NCI-H187 (cell line): ENCODE results near the gene AOC3.
"Not testable (repeated sequence)": the region's sequence is repeated elsewhere in the genome, so short reads cannot be mapped to it uniquely, and the experiment has no call there.

Experiments
- DNase-seq, 2 experiments: peaks; one replicate each; lab custom pipeline; 2025; lab: John Stamatoyannopoulos, UW

The AOC3 gene

DNA sequence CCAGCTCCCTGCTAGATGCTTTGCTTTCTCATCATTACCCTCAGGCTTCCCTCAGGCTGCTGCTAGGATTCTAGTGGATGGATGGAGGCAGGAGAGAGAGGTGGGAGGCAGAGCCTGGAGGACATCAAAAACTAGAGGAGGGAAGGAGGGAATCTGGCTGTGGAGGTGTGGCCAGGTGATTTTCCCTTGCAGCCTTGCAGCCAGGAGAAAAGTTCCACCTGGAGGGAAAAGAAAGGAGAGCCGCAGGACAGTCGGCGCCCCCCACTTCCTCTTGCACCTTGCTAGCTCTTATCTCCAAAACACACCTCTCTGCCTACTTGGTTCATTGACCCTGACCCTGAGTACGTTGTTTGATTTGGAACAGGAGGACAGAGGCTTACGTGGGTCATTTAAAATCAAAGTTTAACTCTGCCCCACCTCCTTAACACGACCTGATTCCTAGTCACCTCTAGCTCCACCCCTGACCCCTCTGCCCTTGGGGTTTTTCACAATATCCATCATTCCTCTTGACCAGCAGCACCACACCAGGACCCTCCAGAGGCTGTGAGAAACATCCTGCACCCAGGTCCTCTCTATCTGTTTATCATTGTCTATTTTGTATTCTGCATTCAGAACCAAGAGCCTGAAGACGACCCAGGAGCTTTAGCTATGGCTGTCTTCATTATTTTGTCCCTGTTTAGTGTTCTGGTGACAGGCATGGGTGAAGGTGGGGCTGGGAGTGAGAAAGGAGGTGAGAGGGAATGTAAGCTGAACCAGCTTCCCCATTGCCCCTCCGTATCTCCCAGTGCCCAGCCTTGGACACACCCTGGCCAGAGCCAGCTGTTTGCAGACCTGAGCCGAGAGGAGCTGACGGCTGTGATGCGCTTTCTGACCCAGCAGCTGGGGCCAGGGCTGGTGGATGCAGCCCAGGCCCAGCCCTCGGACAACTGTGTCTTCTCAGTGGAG lies 15.9 kb downstream of the AOC3 start:
- DNase-seq, result no peak

DNA sequence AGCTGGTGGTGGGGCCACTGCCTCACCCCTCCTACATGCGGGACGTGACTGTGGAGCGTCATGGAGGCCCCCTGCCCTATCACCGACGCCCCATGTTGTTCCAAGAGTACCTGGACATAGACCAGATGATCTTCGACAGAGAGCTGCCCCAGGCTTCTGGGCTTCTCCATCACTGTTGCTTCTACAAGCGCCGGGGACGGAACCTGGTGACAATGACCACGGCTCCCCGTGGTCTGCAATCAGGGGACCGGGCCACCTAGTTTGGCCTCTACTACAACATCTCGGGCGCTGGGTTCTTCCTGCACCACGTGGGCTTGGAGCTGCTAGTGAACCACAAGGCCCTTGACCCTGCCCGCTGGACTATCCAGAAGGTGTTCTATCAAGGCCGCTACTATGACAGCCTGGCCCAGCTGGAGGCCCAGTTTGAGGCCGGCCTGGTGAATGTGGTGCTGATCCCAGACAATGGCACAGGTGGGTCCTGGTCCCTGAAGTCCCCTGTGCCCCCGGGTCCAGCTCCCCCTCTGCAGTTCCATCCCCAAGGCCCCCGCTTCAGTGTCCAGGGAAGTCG lies 16.8 kb downstream of the AOC3 start:
- not testable (repeated sequence) for DNase-seq

DNA sequence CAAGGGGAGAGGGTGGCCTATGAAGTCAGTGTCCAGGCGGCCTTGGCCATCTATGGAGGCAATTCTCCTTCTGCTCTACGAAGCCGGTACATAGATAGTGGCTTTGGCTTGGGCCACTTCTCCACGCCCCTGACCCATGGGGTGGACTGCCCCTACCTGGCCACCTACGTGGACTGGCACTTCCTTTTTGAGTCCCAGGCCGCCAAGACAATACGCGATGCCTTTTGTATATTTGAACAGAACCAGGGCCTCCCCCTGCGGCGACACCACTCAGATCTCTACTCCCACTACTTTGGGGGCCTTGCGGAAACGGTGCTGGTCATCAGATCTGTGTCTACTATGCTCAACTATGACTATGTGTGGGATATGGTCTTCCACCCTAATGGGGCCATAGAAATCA lies 17.3 kb downstream of the AOC3 start:
- no peak for DNase-seq

DNA sequence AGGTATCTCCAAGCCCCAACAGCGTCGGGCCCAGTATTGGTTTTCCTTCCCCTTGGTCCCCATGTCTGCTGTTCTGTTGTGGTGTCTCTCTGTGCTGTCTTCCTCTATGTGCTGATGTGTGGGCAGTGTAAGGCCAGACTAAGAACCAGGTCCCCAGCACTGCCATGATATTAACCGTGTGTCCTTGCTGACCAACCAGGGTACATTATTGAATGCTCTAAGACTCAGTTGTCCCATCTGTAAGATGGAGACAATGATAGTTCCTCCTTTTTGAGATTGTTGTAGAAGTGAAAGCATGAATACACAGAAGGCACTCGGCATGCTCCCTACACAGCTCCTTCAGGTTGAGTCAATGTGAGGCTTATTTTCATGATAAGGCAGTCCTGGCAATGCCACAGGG lies 20.6 kb downstream of the AOC3 start:
- DNase-seq, result no peak

DNA sequence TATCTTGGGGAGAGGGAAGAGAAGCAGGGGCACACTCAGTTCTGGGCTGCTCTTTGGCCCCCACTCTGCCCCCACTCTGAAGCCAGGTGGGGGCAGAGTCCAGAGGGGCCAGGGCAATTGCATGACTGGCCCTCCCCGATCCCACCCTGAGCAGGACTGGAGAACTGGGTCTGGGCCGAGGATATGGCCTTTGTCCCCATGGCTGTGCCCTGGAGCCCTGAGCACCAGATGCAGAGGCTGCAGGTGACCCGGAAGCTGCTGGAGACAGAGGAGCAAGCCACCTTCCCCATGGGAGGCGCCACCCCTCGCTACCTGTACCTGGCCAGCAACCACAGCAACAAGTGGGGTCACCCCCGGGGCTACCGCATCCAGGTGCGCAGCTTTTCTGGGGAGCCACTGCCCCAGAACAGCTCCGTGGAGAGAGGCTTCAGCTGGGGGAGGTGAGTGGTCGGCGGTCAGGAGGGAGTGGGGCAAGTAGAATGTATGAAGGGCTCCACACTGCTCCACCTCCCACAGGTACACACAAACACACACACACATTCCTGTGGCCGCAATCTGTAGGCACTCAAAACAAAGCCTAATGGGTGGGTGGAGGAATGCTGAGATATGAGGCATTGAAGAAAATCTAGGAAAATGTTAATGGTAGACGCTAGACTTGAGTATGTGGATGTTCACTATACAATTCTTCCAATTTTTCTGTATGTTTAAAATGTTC lies 21.4 kb downstream of the AOC3 start:
- DNase-seq, result no peak

DNA sequence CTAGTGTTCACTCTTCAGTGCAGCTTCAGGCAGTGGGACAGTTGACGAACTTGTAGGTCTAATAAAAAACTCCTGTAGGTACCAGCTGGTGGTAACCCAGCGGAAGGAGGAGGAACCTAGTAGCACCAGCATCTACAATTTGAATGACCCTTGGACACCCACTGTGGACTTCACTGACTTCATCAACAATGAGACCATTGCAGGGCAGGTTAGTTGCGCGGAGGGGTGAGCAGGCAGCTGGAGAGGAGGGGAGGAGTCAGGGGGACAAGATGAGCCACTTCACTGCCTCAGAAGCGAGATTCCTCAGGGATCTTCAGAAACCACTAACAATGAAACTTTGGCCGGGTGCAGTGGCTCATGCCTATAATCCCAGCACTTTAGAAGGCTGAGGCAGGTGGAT lies 22.3 kb downstream of the AOC3 start:
- no peak for DNase-seq

DNA sequence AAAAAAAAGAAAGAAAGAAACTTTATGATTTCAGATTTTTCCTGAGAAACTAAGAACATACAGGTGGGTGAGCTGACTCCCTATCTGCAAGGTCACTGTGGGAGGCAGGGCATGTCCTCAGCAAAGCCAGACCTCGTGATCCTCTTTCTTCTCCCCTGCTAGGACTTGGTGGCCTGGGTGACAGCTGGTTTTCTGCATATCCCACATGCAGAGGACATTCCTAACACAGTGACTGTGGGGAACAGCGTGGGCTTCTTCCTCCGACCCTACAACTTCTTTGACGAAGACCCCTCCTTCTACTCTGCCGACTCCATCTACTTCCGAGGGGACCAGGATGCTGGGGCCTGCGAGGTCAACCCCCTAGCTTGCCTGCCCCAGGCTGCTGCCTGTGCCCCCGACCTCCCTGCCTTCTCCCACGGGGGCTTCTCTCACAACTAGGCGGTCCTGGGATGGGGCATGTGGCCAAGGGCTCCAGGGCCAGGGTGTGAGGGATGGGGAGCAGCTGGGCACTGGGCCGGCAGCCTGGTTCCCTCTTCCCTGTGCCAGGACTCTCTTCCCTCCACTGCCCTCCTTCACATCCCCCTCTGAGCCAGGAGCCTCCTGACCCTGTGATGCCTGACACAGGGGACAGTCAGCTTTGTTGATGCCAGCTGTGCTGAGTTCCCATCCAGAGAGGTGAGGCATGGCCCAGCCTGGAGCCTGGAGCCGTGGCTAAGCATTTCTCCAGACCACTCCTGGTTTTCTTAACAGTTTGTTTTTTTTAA lies 23.1 kb downstream of the AOC3 start:
- not testable (repeated sequence) for DNase-seq

DNA sequence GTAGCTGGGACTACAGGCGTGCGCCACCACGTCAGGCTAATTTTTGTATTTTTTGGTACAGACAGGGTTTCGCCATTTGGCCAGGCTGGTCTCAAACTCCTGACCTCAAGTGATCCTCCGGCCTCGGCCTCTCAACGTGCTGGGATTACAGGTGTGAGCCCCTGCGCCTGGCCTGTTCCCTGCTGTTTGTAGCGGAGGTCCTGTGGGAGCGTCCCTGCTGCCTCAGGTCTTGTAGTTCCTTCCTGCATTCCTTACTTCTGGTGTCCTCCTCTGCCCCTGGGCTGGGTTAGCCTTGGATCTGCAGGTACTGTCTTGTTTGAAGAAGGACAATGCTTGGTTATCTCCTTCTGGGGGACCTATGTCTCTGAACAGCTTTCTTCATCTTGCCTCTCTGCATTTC lies 26.0 kb downstream of the AOC3 start:
- no peak for DNase-seq

DNA sequence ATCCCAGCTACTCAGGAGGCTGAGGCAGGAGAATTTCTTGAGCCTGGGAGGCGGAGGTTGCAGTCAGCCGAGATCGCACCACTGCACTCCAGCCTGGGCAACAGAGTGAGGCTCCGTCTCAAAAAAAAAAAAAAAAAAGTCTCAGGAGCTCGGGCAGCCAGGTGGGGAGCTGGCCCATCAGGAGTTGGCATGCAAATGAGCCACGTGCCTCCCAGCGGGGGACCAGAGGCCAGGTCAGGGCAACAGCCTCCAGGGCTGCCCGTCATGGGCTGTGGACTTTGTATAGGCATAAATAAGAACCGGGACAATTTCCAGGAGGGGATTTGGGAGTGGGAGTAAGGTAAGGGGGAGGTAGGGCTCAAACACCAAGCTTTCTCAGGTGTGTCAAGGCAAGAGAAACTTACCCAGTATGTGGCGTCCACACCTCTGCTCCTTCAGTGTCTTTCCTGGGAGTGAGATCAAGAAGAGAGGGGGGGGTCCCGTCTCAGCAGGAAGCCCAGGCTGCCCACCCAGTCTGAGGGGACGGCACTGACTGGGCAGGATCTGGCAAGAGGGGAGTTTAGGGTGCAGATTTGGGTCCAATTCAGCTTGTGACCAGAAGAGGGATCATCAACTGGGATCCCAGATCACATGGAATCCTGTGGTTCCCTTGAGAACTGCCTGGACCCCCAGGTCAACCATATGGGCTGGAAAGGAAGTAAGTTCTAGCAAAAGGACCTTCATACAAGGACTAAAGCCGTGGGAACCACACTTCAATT lies 27.3 kb downstream of the AOC3 start:
- no peak for DNase-seq

DNA sequence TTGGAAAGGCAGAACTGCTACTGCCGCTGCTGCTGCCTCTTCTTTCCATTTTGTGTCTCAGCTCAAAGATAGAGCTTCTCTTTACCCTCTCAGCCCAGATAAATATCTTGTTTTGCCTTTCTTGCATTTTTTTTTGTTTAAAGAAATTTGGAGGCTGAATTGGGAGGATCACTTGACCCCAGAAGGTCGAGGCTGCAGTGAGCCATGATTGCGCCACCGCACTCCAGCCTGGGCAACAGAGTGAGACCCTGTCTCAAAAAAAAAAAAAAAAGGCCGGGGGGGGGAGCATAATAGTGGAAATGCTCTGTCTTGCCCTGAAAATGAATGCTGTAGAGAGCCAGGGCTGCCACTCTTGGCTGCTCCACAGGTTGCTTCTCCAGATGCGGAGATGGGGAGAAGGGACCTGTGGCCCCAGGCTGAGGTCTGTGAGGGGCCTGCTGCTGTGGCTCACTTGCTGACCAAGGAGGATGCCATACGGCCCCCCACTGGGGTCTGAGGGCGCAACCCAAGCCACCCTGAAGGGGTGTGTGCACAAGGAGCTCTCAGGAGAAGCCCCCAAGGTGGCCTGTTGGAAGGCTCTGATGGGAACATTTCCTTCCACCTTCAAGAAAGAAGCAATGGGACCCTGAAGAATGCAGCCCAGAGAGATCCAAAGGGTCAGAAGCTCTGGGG lies 28.1 kb downstream of the AOC3 start:
- DNase-seq, result no peak

DNA sequence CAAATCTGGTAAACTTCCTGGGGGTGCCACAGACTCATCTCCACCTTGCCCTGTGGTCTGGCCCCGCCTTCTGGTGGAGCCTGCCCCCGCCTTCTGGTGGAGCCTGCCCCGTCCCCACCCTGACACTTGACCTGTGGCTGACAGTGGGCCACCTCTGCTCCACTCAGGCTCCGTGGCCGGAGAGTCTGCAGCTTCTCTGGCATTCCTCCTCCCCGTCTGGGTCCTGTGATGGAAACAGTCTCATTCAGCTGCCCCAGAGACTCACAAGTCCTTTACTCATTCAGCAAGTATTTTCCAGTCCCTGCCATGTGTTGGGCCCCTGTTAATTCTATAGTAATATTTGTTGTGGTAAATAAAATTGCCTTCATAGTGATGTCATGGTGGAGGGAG lies 28.6 kb downstream of the AOC3 start:
- DNase-seq, result no peak

DNA sequence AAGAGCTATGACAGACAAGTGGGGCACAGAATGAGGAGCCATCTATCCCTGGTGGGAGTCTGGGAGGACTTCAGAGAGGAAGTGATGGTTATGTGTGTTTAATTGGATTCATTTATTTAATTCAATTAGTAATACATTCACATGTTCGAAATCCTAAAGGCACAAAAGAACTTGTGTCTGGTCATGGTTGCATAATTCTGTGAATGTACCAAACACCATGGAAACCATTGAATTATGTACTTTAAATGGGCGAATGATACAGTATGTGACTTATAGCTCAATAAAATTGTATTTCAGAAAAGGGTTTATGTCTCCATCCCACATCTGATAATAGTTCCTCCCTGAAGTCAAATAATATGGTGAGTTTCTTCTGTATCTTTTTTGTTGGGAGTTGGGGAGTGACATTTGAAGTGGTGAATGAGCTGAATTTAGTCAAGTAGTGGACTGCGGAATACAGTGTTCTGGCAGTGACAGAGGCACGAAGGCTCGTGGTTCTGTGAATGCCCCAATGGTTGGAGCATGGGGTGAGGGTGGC lies 29.8 kb downstream of the AOC3 start:
- DNase-seq, result no peak

DNA sequence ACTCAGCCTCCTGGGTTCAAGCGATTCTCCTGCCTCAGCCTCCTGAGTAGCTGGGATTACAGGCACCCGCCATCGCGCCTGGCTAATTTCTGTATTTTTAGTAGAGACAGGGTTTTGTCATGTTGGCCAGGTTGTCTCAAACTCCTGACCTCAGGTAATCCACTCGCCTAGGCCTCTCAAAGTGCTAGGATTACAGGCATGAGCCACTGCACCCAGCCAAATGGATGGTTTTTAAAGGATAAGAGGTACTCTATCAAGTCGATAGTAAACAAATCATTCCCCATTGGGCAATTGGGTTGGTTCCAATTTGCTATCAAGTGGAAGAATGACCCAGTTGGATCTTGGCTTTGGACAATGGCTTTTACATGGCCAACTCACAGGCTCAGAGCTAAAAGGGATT lies 30.7 kb downstream of the AOC3 start:
- DNase-seq, result not testable (repeated sequence)

DNA sequence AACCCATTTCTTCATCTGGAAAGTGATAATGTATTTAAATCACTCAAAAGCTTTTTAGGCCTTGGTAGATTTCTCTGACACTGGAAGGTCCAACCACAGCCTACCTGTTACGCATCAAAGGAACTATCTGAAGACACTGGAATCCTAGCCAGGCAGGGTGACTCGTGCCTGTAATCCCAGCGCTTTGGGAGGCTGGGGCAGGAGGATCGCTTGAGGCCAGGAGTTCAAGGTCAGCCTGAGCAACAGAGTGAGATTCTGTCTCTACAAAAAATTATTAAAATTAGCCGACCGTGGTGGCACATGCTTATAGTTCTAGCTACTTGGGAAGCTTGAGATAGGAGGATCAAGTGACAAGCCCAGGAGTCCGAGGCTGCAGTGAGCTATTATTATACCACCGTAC lies 31.2 kb downstream of the AOC3 start:
- DNase-seq, result no peak

DNA sequence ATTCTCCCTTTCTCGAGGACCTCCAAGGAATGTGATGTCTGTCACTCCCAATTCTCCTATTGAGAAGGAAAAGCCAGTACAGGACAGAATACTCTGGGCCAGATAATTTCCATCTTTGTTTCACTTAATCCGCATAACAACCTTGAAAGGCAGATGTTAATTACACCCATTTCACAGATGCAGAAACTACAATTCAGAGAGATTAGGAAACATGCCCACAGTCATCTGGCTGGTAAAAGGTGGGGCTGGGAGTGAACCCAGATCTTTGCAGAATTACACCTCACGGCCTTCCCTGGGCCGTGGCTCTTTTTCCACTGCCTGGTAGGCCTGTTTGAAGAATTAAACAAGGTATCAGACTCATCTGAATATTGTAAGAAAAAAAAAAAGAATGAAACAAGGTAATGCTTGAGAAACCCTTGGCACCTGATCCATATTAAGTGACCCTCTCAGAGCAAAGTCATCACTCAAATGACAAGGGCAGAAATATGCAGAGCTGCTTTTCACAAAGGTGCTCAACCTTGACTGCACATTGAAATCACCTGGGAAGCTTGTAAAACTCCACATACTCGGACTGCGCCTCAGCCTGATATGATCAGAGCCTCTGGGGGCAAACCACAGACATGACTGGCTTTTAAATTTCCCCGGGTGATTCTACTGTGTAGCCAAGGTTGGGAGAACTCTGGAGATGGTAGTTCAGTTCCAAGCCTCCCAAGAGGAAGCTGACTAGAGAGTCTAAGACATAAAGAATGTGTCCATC lies 33.0 kb downstream of the AOC3 start:
- no peak for DNase-seq

DNA sequence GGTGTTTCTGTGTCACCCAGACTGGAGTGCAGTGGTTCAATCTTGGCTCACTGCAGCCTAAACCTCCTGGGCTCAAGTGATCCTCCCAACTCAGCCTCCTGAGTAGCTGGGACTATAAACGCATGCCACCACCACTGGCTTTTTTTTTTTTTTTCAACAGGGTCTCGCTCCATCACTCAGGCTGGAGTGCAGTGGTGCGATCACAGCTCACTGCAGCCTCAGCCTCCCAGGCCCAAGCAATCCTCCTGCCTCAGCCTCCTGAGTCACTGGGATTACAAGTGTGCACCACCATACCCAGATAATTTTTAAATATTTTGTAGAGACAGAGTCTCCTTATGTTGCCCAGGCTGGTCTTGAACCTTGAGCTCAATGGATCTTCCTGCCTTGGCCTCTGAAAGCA lies 34.8 kb downstream of the AOC3 start:
- DNase-seq, result not testable (repeated sequence)

DNA sequence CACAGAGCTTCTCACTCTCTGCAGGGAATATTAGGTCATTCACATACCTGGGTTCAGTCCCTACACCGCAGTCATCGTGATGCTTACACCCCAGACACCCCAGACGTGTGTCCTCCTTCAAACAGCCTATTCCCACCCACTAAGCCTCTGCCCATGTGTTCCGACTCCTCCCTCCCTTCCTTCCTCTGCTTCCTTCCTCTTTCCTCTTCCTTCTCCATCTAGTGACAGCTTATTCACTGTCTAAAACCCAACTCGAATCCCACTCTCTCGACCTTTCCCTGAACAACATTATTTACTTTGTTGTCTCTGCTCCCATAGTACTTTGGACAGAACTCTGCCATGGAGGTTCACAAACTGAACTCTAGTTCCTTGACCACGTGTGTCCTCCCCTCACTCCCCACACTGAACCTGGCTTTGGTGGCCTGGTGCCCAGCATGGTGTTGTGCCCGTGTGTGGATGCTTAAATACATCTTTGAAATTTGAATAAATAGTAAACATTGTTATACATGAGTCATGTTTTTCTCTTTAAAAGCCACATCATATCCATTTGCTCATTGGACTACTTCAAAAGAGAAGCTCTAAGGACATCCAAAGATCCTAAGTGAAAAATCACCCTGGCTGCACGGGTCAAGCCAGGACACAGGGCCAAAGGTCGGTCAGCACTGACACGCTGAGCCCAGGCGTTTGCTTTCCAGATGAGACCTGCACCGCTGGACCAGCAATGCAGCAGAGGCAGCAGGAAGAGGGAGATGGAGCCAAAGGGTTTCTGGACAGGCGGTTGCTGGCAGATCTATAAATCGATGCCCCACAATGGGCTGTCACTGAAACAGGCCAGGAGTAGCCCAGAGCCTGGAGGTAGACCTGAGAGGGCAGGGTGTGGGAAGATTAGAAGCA lies 35.5 kb downstream of the AOC3 start:
- DNase-seq, result no peak

DNA sequence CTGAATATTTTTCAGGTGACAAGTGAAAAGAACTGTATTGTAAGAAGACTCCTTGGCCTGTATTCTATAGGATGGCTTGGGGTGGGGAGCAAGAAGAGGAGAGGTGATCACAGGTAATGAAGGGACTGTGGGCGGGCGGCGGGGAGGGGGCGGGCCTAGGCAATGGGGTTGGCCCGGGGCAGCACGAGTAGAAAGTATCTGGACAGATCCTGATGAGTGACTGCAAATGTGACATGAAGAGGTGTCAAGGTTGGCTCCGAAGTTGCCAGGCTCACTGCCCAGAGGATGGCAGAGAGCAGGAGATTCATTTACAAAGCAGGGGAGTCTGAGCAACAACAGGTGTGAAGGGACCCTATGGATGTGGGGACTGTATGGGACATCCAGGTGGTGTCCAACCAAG lies 38.8 kb downstream of the AOC3 start:
- DNase-seq, result no peak
